Neural cell (in vitro differentiated cells): ENCODE measurements around the gene NT5C. TPM values are rescaled to one million over a fixed set of nuclear protein-coding genes. Genes with fewer than 3 reads are reported as not detected.

ENCODE experiments used
- H2AFZ ChIP-seq: fragments of 200-600, 300-800 bp; sonication (generic), shearing (Covaris generic); 2 replicates; pipeline ENCODE4 v1.6.0; 2014; ENCODE audit warnings: low read depth, mild to moderate bottlenecking, antibody characterized with exemption, low read length, moderate library complexity
- H3F3A ChIP-seq: fragments of 200-600 bp; shearing (Covaris generic); 2 replicates; pipeline ENCODE4 v1.6.1; 2016; ENCODE audit warnings: mild to moderate bottlenecking, moderate library complexity, mixed read lengths, antibody characterized with exemption, low read length; ENCODE audit not compliant: insufficient read depth, poor library complexity, severe bottlenecking
- H3K27ac ChIP-seq: fragments of 200-600, 300-800 bp; sonication (generic), shearing (Covaris generic); 2 replicates; pipeline ENCODE4 v1.5.1; 2014; ENCODE audit warnings: mild to moderate bottlenecking, low read length, moderate library complexity
- H3K27me3 ChIP-seq: fragments of 300-800, 200-600 bp; sonication (generic), shearing (Covaris generic); 2 replicates; pipeline ENCODE4 v1.6.0; 2014; ENCODE audit warnings: mild to moderate bottlenecking, low read depth, low read length, moderate library complexity; ENCODE audit not compliant: insufficient read depth
- H3K36me3 ChIP-seq: fragments of 300-800, 200-600 bp; sonication (generic), shearing (Covaris generic); 2 replicates; pipeline ENCODE4 v1.5.1; 2014; ENCODE audit warnings: mild to moderate bottlenecking, antibody characterized with exemption, low read length, moderate library complexity; ENCODE audit not compliant: insufficient read depth
- H3K4me2 ChIP-seq: fragments of 300-800, 200-600 bp; sonication (generic), shearing (Covaris generic); 2 replicates; pipeline ENCODE4 v1.6.0; 2014; ENCODE audit warnings: mild to moderate bottlenecking, low read length
- H3K4me3 ChIP-seq: fragments of 300-800, 200-600 bp; sonication (generic), shearing (Covaris generic); 2 replicates; pipeline ENCODE4 v1.5.1; 2014; ENCODE audit warnings: mild to moderate bottlenecking, low read length, moderate library complexity
- H3K79me2 ChIP-seq: fragments of 200-600 bp; shearing (Covaris generic); replicated peaks from 2 replicates; pipeline ENCODE4 v1.6.0; 2014; ENCODE audit warnings: mild to moderate bottlenecking, low read length, moderate library complexity; ENCODE audit not compliant: insufficient read depth
- H3K9ac ChIP-seq: fragments of 300-800, 200-600 bp; sonication (generic), shearing (Covaris generic); 2 replicates; pipeline ENCODE4 v1.6.1; 2016; ENCODE audit warnings: mild to moderate bottlenecking, low read length, mixed read lengths
- H3K9me2 ChIP-seq: fragments of 200-600 bp; shearing (Covaris generic); 2 replicates; pipeline ENCODE4 v1.6.1; 2016; ENCODE audit warnings: mild to moderate bottlenecking, low read length, mixed read lengths; ENCODE audit not compliant: insufficient read depth
- H3K9me3 ChIP-seq: fragments of 200-600, 300-800 bp; sonication (generic), shearing (Covaris generic); 2 replicates; pipeline ENCODE4 v1.6.1; 2016; ENCODE audit warnings: mild to moderate bottlenecking, mixed run types, low read length, moderate library complexity, mixed read lengths
- H4K20me1 ChIP-seq: fragments of 200-600 bp; shearing (Covaris generic); 2 replicates; pipeline ENCODE4 v1.6.1; 2016; ENCODE audit warnings: mild to moderate bottlenecking, mixed run types; ENCODE audit not compliant: insufficient read depth
- EP300 ChIP-seq: fragments of 450-650 bp; conservative IDR thresholded peaks from 2 replicates; pipeline ENCODE4 v1.6.1; 2014; ENCODE audit warnings: antibody characterized with exemption, mild to moderate bottlenecking, moderate library complexity; ENCODE audit not compliant: poor library complexity, severe bottlenecking
- EZH2 ChIP-seq: fragments of 200-600, 300-800 bp; shearing (Covaris generic), sonication (generic); IDR thresholded peaks from 2 replicates; pipeline ENCODE4 v1.6.1; 2014; ENCODE audit warnings: antibody characterized with exemption, low read length, borderline replicate concordance, mild to moderate bottlenecking; ENCODE audit not compliant: insufficient read depth, poor library complexity, severe bottlenecking
- MXI1 ChIP-seq: fragments of 450-650 bp; conservative IDR thresholded peaks from 2 replicates; pipeline ENCODE4 v1.6.1; 2014; ENCODE audit warnings: antibody characterized with exemption, mild to moderate bottlenecking; ENCODE audit not compliant: poor library complexity, severe bottlenecking
- POLR2AphosphoS5 ChIP-seq: IDR thresholded peaks from 2 replicates; pipeline ENCODE4 v1.6.1; 2012
- RAD21 ChIP-seq: fragments of 450-650 bp; conservative IDR thresholded peaks from 2 replicates; pipeline ENCODE4 v1.6.1; 2014; ENCODE audit warnings: antibody characterized with exemption, mild to moderate bottlenecking, moderate library complexity
- REST ChIP-seq: IDR thresholded peaks from 2 replicates; pipeline ENCODE4 v1.6.1; 2012; ENCODE audit warnings: borderline replicate concordance
- SMC3 ChIP-seq: fragments of 450-650 bp; conservative IDR thresholded peaks from 2 replicates; pipeline ENCODE4 v1.6.1; 2014; ENCODE audit warnings: antibody characterized with exemption, mild to moderate bottlenecking, moderate library complexity; ENCODE audit not compliant: poor library complexity
- TAF1 ChIP-seq: IDR thresholded peaks from 2 replicates; pipeline ENCODE4 v1.6.1; 2012; ENCODE audit warnings: low read depth
- polyA minus RNA-seq: library from RNA; depleted of rRNA, polyadenylated mRNA; stranded (reverse); fragments of >200 nt; gene quantifications from 2 replicates; pipeline ENCODE4 v1.2.3, GENCODE V29; 2014
- polyA plus RNA-seq: library from polyadenylated mRNA; depleted of rRNA; stranded (reverse); fragments of >200 nt; gene quantifications from 2 replicates; pipeline ENCODE4 v1.2.3, GENCODE V29; 2014
- TF ChIP-seq, protein P1 (sequence below): fragments of 450-650 bp; IDR thresholded peaks from 2 replicates; pipeline ENCODE4 v1.5.1; 2014; ENCODE audit warnings: antibody characterized with exemption, mild to moderate bottlenecking, moderate library complexity; ENCODE audit not compliant: poor library complexity, severe bottlenecking

The NT5C gene
- 58.7 and 74.0 TPM in 2 replicates for polyA plus RNA-seq
- polyA minus RNA-seq, result 13.6 and 16.1 TPM in 2 replicates

DNA sequence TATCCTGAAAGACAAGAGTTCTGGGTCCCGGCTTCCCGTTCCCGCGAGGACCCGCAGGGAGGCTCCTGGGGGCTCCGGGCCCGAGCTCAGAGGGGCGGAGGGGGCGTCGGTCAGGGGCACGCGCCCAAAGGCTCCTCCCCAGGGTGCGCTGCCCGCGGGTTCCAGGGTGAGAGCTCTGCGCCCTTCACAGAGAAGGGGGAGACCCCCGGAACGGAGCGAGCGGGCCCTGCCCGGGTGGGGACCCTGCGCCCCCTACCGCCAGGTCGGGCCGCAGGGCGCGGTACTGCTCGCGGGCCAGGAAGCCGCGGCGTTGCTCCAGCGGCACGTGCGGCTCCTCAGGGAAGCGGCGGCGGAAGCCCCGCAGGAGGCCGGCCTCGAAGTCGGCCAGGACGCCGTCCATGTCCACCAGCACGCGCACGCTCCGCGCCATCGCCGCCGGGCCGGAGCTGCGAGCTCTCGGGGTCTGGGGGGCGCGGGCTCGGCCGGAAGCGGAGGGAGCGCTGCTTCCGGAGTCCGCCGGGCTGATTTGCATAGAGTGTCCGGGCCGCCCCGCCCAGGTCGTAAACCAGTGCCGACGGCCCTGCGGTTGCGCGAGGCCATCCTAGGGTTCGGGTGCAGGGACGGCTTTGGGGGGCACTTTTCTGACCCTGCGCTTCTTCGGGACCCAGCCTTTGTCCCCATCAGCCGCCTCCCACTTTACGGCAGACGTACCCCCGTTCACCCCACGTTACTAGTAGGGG lies at the start of gene NT5C:
TSS of gene NT5C (minus strand) at position 465 of the 740 bp plus-strand sequence. CDS start at position 430, 35 bp downstream.
- no peaks in the 10 kb centered on the region for H3K36me3 ChIP-seq
- H3K4me3 ChIP-seq, result peak within 1 kb of the TSS; percentile 86
- peak within 1 kb of the TSS; percentile 78 for H3K4me2 ChIP-seq
- no peaks in the 10 kb centered on the region for H3K27me3 ChIP-seq
- peak within 1 kb of the TSS; percentile 78 for H3K9ac ChIP-seq
- peak within 1 kb of the TSS; percentile 74 for H3K27ac ChIP-seq
- H3K9me3 ChIP-seq, result no peaks in the 10 kb centered on the region
- peaks cover 18% of the 10 kb centered on the region for H4K20me1 ChIP-seq
- no peaks in the 10 kb centered on the region for H3K79me2 ChIP-seq
- no peaks in the 10 kb centered on the region for H3F3A ChIP-seq
- TF ChIP-seq, protein P1, sequence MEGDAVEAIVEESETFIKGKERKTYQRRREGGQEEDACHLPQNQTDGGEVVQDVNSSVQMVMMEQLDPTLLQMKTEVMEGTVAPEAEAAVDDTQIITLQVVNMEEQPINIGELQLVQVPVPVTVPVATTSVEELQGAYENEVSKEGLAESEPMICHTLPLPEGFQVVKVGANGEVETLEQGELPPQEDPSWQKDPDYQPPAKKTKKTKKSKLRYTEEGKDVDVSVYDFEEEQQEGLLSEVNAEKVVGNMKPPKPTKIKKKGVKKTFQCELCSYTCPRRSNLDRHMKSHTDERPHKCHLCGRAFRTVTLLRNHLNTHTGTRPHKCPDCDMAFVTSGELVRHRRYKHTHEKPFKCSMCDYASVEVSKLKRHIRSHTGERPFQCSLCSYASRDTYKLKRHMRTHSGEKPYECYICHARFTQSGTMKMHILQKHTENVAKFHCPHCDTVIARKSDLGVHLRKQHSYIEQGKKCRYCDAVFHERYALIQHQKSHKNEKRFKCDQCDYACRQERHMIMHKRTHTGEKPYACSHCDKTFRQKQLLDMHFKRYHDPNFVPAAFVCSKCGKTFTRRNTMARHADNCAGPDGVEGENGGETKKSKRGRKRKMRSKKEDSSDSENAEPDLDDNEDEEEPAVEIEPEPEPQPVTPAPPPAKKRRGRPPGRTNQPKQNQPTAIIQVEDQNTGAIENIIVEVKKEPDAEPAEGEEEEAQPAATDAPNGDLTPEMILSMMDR, result peak; percentile 83
- TF ChIP-seq RAD21 (peak; percentile 51), EZH2 (no peak), REST (peak; percentile 53), TAF1 (no peak), SMC3 (peak; percentile 61), EP300 (peak; percentile 14), POLR2AphosphoS5 (peak; percentile 66), MXI1 (peak; percentile 92)
- H3K9me2 ChIP-seq, result no peaks in the 10 kb centered on the region
- H2AFZ ChIP-seq, result peak within 1 kb of the TSS; percentile 27

- H2AFZ ChIP-seq, result no peak overlapping the region
- H3K9ac ChIP-seq, result peak overlapping the region; percentile 87
- peaks cover 58% of the 10 kb centered on the region for H3K79me2 ChIP-seq
- no peaks in the 10 kb centered on the region for H3K9me3 ChIP-seq
- H3K4me2 ChIP-seq, result peak overlapping the region; percentile 94
- no peaks in the 10 kb centered on the region for H3F3A ChIP-seq
- no peaks in the 10 kb centered on the region for H3K27me3 ChIP-seq
- no peaks in the 10 kb centered on the region for H3K9me2 ChIP-seq
- peak overlapping the region; percentile 97 for H3K4me3 ChIP-seq
- H4K20me1 ChIP-seq, result no peaks in the 10 kb centered on the region
- H3K27ac ChIP-seq, result no peak overlapping the region
- no peaks in the 10 kb centered on the region for H3K36me3 ChIP-seq
- TF ChIP-seq RAD21, result no peak
- TF ChIP-seq TAF1, result no peak
- TF ChIP-seq MXI1, result no peak
- no peak for TF ChIP-seq EP300
- TF ChIP-seq EZH2, result no peak
- TF ChIP-seq, protein P1, result no peak
These were observed 49.6 kb upstream of the NT5C start for GRCh38 chr17:75181110-75181509.
